B cell (primary cell): Measurements from ENCODE around the gene HOXA2. TPM values are rescaled to one million over a fixed set of nuclear protein-coding genes. Genes with fewer than 3 reads are reported as not detected.

Experiments
- ATAC-seq: fragments of 200-7000 bp; cut with Tn5 transposase; one replicate; pipeline ENCODE4 v1.10.0; 2021; ENCODE audit warnings: low read depth, mild to moderate bottlenecking, moderate number of reproducible peaks, moderate library complexity
- CTCF ChIA-PET: fragments of 350-600 bp; sonication (Branson Sonifier 250); formaldehyde crosslinking; loops from one replicate; lab custom pipeline; 2021; ENCODE audit warnings: antibody characterized with exemption, inconsistent platforms; lab: Charles Lee
- POLR2A ChIA-PET: fragments of 350-600 bp; sonication (Branson Sonifier 250); formaldehyde crosslinking; loops from one replicate; lab custom pipeline; 2021; ENCODE audit warnings: antibody characterized with exemption; lab: Charles Lee
- DNase-seq: peaks from one replicate; pipeline ENCODE4 v3.0.0; 2013
- H2AFZ ChIP-seq: 2 replicates; pipeline ENCODE4 v1.6.1; 2012; ENCODE audit warnings: mild to moderate bottlenecking, low read depth, low read length; ENCODE audit not compliant: insufficient read depth, poor library complexity, severe bottlenecking
- H3K27ac ChIP-seq, 2 donors: 1 replicate in 1 of 2; 2 replicates in 1 of 2; pipeline ENCODE4 v1.5.1; 2012 to 2013; ENCODE audit warnings: low read length in 2 of 2, mild to moderate bottlenecking in 2 of 2, moderate library complexity in 1 of 2
- H3K27me3 ChIP-seq, 4 experiments: fragments of 200-600 bp in 1 of 4; sonication (generic) in 1 of 4; replicated peaks in 1 of 4; 1 replicate in 2 of 4; 2 replicates in 2 of 4; pipeline versions ENCODE4 v1.6.1 to v1.7.0; 2013 to 2016; ENCODE audit warnings: low read length in 3 of 4, mild to moderate bottlenecking in 2 of 4, mixed read lengths in 1 of 4, moderate library complexity in 1 of 4; ENCODE audit not compliant: insufficient read depth in 4 of 4, control insufficient read depth in 3 of 4; ENCODE audit errors: control extremely low read depth in 1 of 4
- H3K36me3 ChIP-seq, 2 experiments: replicated peaks in 1 of 2; 1 replicate in 1 of 2; 2 replicates in 1 of 2; pipeline versions ENCODE4 v1.6.1 to v1.7.1; 2013; ENCODE audit warnings: low read length in 1 of 2; ENCODE audit not compliant: insufficient read depth in 2 of 2, control insufficient read depth in 1 of 2; ENCODE audit errors: control extremely low read depth in 1 of 2, extremely low read depth in 1 of 2
- H3K4me1 ChIP-seq, 2 donors: fragments of 200-600 bp in 1 of 2; sonication (generic) in 1 of 2; 1 replicate in 1 of 2; 2 replicates in 1 of 2; pipeline versions ENCODE4 v1.5.1 to v1.6.1; 2013 to 2017; ENCODE audit warnings: low read length in 2 of 2; ENCODE audit not compliant: control insufficient read depth in 2 of 2, insufficient read depth in 2 of 2
- H3K4me2 ChIP-seq: replicated peaks from 2 replicates; pipeline ENCODE3; 2012; ENCODE audit warnings: mild to moderate bottlenecking, low read depth, low read length; ENCODE audit not compliant: poor library complexity, severe bottlenecking
- H3K4me3 ChIP-seq, 5 experiments: fragments of 200-600 bp in 1 of 5; sonication (generic) in 1 of 5; 1 replicate in 3 of 5; 2 replicates in 2 of 5; pipeline versions ENCODE4 v1.5.1 to v1.7.0; 2011 to 2016; ENCODE audit warnings: low read length in 4 of 5, mild to moderate bottlenecking in 4 of 5, low read depth in 2 of 5, control low read depth in 1 of 5, moderate library complexity in 1 of 5; ENCODE audit not compliant: insufficient read depth in 1 of 5; ENCODE audit errors: control extremely low read depth in 1 of 5, extremely low read depth in 1 of 5
- H3K79me2 ChIP-seq: fragments of 200-600 bp; sonication (generic); one replicate; pipeline ENCODE4 v1.6.0; 2016; ENCODE audit warnings: low read length; ENCODE audit not compliant: control insufficient read depth, insufficient read depth
- H3K9ac ChIP-seq: fragments of 200-600 bp; sonication (generic); 2 replicates; pipeline ENCODE4 v1.6.1; 2017; ENCODE audit warnings: mild to moderate bottlenecking, low read length, moderate library complexity
- H3K9me3 ChIP-seq, 3 donors: one replicate each; pipeline versions ENCODE4 v1.6.1 to v1.7.1; 2013; ENCODE audit warnings: low read length in 2 of 3; ENCODE audit not compliant: control insufficient read depth in 2 of 3, insufficient read depth in 1 of 3; ENCODE audit errors: control extremely low read depth in 1 of 3
- H4K20me1 ChIP-seq: 2 replicates; pipeline ENCODE4 v1.6.0; 2012; ENCODE audit warnings: mild to moderate bottlenecking, low read length; ENCODE audit not compliant: insufficient read depth, control insufficient read depth, poor library complexity, severe bottlenecking
- H3K27ac Mint-ChIP-seq: one replicate; pipeline ENCODE4 v1.8.0; 2021; ENCODE audit warnings: mixed read lengths
- H3K27me3 Mint-ChIP-seq: one replicate; pipeline ENCODE4 v1.8.0; 2021; ENCODE audit warnings: mixed read lengths
- H3K4me1 Mint-ChIP-seq: one replicate; pipeline ENCODE4 v1.8.0; 2021; ENCODE audit warnings: mixed read lengths
- H3K4me3 Mint-ChIP-seq: one replicate; pipeline ENCODE4 v1.8.0; 2021; ENCODE audit warnings: mixed read lengths
- H3K9me3 Mint-ChIP-seq: one replicate; pipeline ENCODE4 v1.8.0; 2022; ENCODE audit warnings: mixed read lengths; ENCODE audit not compliant: insufficient read depth
- EZH2 ChIP-seq: IDR thresholded peaks from 2 replicates; pipeline ENCODE4 v1.6.1; 2012; ENCODE audit warnings: borderline replicate concordance, low read depth, mild to moderate bottlenecking, moderate library complexity, low read length; ENCODE audit not compliant: insufficient read depth, poor library complexity, severe bottlenecking
- WGBS: methylation state at CpG from one replicate; pipeline ENCODE4 v1.1.5; 2013; ENCODE audit warnings: missing lambda C conversion rate; ENCODE audit not compliant: insufficient coverage; 5-methylcytosine and 5-hydroxymethylcytosine counted together
- intact Hi-C: fragments of 100-400 bp; cut with micrococcal nuclease; formaldehyde crosslinking; loops from one replicate; pipeline ENCODE4 v1.10.0; 2022
- polyA plus RNA-seq: library from polyadenylated mRNA; depleted of rRNA; stranded (reverse); fragments of >200 nt; gene quantifications from 2 replicates; pipeline ENCODE4 v1.2.3, GENCODE V29; 2012
- total RNA-seq, 2 donors: library from RNA; stranded (reverse); fragments of 120-200 nt in 1 of 2; gene quantifications; 1 replicate in 1 of 2; 2 replicates in 1 of 2; pipeline versions ENCODE4 v1.2.3 to v1.2.4, GENCODE V29; 2013 to 2022
- TF ChIP-seq, protein P1 (sequence below): fragments of 200-600 bp; IDR thresholded peaks from one replicate; pipeline ENCODE4 v1.8.0; 2022; ENCODE audit warnings: antibody characterized with exemption, mild to moderate bottlenecking

Gene HOXA2
- total and polyA plus RNA-seq, 2 donors (not counting 1 experiment from before 2014, with no cell fraction given), result not detected

DNA sequence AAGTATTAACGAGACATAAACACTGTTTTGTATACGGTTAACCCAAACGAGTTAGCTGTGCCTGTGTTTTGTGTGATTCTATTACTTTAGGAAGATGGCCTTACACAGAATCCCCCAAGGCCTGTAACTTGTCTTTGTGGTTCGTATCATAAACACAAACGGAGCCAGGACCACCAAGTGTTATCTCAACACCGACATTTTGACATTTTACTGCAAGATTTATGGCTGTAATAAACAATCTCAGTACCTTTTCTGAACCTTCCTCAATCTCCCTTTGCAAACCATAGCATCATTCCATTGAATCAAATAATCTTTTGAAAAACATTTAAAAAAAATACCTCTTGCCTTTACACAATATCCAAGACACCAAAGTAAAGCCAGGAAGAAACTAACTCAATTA lies 30.5 kb upstream of the HOXA2 start:
- DNase-seq (no peak), ATAC-seq (no peak)
- Histone ChIP-seq H2AFZ (no peak overlapping the region), H3K9ac (no peak overlapping the region), H3K9me3 (peaks cover 0 to 13% (median 0%) of the 10 kb centered on the region in 3 donors), H3K79me2 (no peaks in the 10 kb centered on the region), H3K4me3 (no peak overlapping the region), H4K20me1 (no peaks in the 10 kb centered on the region), H3K36me3 (no peaks in the 10 kb centered on the region), H3K4me2 (no peak overlapping the region), H3K27me3 (peaks cover 0 to 28% (median 16%) of the 10 kb centered on the region in 4 experiments), H3K4me1 (no peaks in the 10 kb centered on the region), H3K27ac (no peak overlapping the region)
- no peak overlapping the region for H3K4me3 Mint-ChIP-seq
- H3K4me1 Mint-ChIP-seq, result no peaks in the 10 kb centered on the region
- intact Hi-C loops, result no loop called here
- H3K27me3 Mint-ChIP-seq, result peaks cover 64% of the 10 kb centered on the region
- CTCF ChIA-PET, result no interaction called here
- POLR2A ChIA-PET, result no interaction called here
- 75% methylated on average over 3 of the region's 6 CpGs for WGBS
- TF ChIP-seq, protein P1, sequence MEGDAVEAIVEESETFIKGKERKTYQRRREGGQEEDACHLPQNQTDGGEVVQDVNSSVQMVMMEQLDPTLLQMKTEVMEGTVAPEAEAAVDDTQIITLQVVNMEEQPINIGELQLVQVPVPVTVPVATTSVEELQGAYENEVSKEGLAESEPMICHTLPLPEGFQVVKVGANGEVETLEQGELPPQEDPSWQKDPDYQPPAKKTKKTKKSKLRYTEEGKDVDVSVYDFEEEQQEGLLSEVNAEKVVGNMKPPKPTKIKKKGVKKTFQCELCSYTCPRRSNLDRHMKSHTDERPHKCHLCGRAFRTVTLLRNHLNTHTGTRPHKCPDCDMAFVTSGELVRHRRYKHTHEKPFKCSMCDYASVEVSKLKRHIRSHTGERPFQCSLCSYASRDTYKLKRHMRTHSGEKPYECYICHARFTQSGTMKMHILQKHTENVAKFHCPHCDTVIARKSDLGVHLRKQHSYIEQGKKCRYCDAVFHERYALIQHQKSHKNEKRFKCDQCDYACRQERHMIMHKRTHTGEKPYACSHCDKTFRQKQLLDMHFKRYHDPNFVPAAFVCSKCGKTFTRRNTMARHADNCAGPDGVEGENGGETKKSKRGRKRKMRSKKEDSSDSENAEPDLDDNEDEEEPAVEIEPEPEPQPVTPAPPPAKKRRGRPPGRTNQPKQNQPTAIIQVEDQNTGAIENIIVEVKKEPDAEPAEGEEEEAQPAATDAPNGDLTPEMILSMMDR, result no peak
- TF ChIP-seq EZH2, result no peak
- H3K27ac Mint-ChIP-seq, result no peak overlapping the region
- H3K9me3 Mint-ChIP-seq, result peaks cover 2% of the 10 kb centered on the region

DNA sequence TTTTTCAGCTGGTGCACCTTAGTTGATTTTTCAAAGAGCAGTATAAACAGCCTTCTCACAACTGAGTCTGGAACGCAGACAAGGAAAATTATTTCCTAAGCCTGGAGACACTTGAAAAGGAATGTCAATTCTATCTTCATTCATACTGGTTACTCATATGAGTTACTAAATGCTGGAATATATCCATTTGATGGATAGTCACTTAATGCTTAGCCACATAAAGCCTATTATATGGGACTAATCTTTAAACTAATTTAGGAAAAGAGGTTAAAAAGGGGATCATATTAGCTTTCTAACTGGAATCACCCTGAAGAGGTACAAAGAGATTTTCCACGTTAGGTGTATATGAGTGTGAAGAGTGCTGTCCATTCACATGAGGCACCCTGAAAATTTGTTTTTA lies 29.7 kb upstream of the HOXA2 start:
- intact Hi-C loops, result no loop called here
- Mint-ChIP-seq H3K4me1 (no peaks in the 10 kb centered on the region), H3K27me3 (peaks cover 64% of the 10 kb centered on the region), H3K4me3 (no peak overlapping the region), H3K9me3 (peaks cover 2% of the 10 kb centered on the region), H3K27ac (no peak overlapping the region)
- Histone ChIP-seq H3K4me2 (no peak overlapping the region), H3K4me3 (no peak overlapping the region), H3K9ac (no peak overlapping the region), H2AFZ (no peak overlapping the region), H3K36me3 (no peaks in the 10 kb centered on the region), H3K4me1 (no peaks in the 10 kb centered on the region), H3K9me3 (peaks cover 0 to 13% (median 0%) of the 10 kb centered on the region in 3 donors), H4K20me1 (no peaks in the 10 kb centered on the region), H3K79me2 (no peaks in the 10 kb centered on the region), H3K27ac (no peak overlapping the region), H3K27me3 (peaks cover 0 to 24% (median 15%) of the 10 kb centered on the region in 4 experiments)
- WGBS, result no CpG with 5 or more reads among the region's 2 CpGs
- DNase-seq (no peak), ATAC-seq (no peak)
- TF ChIP-seq EZH2, result no peak
- TF ChIP-seq, protein P1, result no peak
- ChIA-PET CTCF (interaction anchor here (0.9 to 1.3 kb wide), 3 partner anchors 11 to 19 kb away, joined by 3 to 4 read pairs (median 3); partner anchors contain the start of gene HOXA5), POLR2A (no interaction called here)
